GM12878 (cell line): ENCODE measurements around the gene CDH4. TPM values are rescaled to one million over a fixed set of nuclear protein-coding genes. Genes with fewer than 3 reads are reported as not detected.

Source experiments
- ATAC-seq: fragments of 200-7000 bp; cut with Tn5 transposase; 3 replicates; pipeline ENCODE4 v1.9.1; 2020; ENCODE audit warnings: mild to moderate bottlenecking, moderate library complexity
- BruUV-seq: library from RNA; stranded (reverse); fragments of 400-500 nt; replicated peaks from 2 replicates; lab custom pipeline; 2021; lab: Mats Ljungman, UMichigan
- CTCF ChIA-PET: fragments of 300-600 bp; sonication (Branson Sonifier 250); formaldehyde crosslinking; extraction: SDS; loops from one replicate; lab custom pipeline; 2021; ENCODE audit warnings: inconsistent platforms; lab: Yijun Ruan, JAX
- POLR2A ChIA-PET: fragments of 350-600 bp; formaldehyde crosslinking; extraction: SDS; loops from one replicate; lab custom pipeline; 2021; ENCODE audit warnings: inconsistent platforms; lab: Charles Lee
- RAD21 ChIA-PET: fragments of 300-600 bp; sonication (Branson Sonifier 250); formaldehyde crosslinking; loops from one replicate; lab custom pipeline; 2023; ENCODE audit warnings: antibody characterized with exemption; ENCODE audit not compliant: unreplicated experiment; lab: Charles Lee
- SMC1A ChIA-PET: fragments of 300-600 bp; sonication (Branson Sonifier 250); formaldehyde crosslinking; loops from one replicate; lab custom pipeline; 2023; ENCODE audit not compliant: unreplicated experiment, uncharacterized antibody; lab: Charles Lee
- DNase-seq: peaks from one replicate; pipeline ENCODE4 v3.0.0-alpha.2; 2011; ENCODE audit warnings: low read depth, low spot score
- FAIRE-seq: peaks from 3 replicates; lab custom pipeline; 2011; peaks lifted over from hg19 to GRCh38; lab: Jason Lieb, UNC
- H2AFZ ChIP-seq: 2 replicates; pipeline ENCODE4 v1.6.0; 2011; ENCODE audit warnings: low read depth, low read length, control low read depth; ENCODE audit not compliant: control insufficient read depth
- H3K27ac ChIP-seq: 2 replicates; pipeline ENCODE4 v1.5.1; 2011; ENCODE audit warnings: control low read depth; ENCODE audit not compliant: control insufficient read depth, insufficient read depth
- H3K27me3 ChIP-seq, 2 experiments: replicated peaks in 1 of 2; 2 replicates each; pipeline versions ENCODE4 v1.6.0 to v1.6.1; 2011; ENCODE audit warnings: low read length in 1 of 2; ENCODE audit not compliant: control insufficient read depth in 2 of 2, insufficient read depth in 2 of 2
- H3K36me3 ChIP-seq, 2 experiments: 2 replicates each; pipeline ENCODE4 v1.5.1; 2011; ENCODE audit warnings: low read length in 1 of 2; ENCODE audit not compliant: control insufficient read depth in 2 of 2, insufficient read depth in 2 of 2
- H3K4me1 ChIP-seq: 2 replicates; pipeline ENCODE4 v1.6.1; 2011; ENCODE audit warnings: mild to moderate bottlenecking, low read length, moderate library complexity, mixed read lengths; ENCODE audit not compliant: control insufficient read depth, insufficient read depth
- H3K4me2 ChIP-seq: 2 replicates; pipeline ENCODE4 v1.6.0; 2011; ENCODE audit warnings: control low read depth; ENCODE audit not compliant: control insufficient read depth, insufficient read depth
- H3K4me3 ChIP-seq: fragments of 200-600 bp; sonication (generic); 2 replicates; pipeline ENCODE4 v1.5.1; 2016
- H3K79me2 ChIP-seq: 2 replicates; pipeline ENCODE4 v1.6.0; 2011; ENCODE audit warnings: low read length; ENCODE audit not compliant: control insufficient read depth, insufficient read depth
- H3K9ac ChIP-seq: 2 replicates; pipeline ENCODE4 v1.8.0; 2011; ENCODE audit warnings: low read length, control low read depth, mixed read lengths; ENCODE audit not compliant: control insufficient read depth, insufficient read depth
- H3K9me3 ChIP-seq: replicated peaks from 3 replicates; pipeline ENCODE4 v1.5.1; 2011; ENCODE audit warnings: mild to moderate bottlenecking, low read length; ENCODE audit not compliant: control insufficient read depth, insufficient read depth
- H4K20me1 ChIP-seq: 2 replicates; pipeline ENCODE4 v1.6.0; 2011; ENCODE audit not compliant: control insufficient read depth, insufficient read depth
- CHD2 ChIP-seq: IDR thresholded peaks from 2 replicates; pipeline ENCODE4 v1.6.1; 2011; ENCODE audit warnings: low read depth, low read length, improper control_type of control experiment, borderline replicate concordance
- E2F8 ChIP-seq: fragments of 450-650 bp; IDR thresholded peaks from 2 replicates; pipeline ENCODE4 v1.6.1; 2018; ENCODE audit warnings: mild to moderate bottlenecking, low read depth, moderate library complexity; ENCODE audit not compliant: partially characterized antibody
- FOS ChIP-seq: IDR thresholded peaks from 3 replicates; pipeline ENCODE4 v1.6.1; 2011; ENCODE audit warnings: borderline replicate concordance; ENCODE audit not compliant: insufficient read length; ENCODE audit errors: extremely low read depth
- HDGF ChIP-seq: fragments of 450-650 bp; IDR thresholded peaks from 2 replicates; pipeline ENCODE4 v1.6.1; 2016; ENCODE audit warnings: antibody characterized with exemption
- IKZF1 ChIP-seq: fragments of 450-650 bp; conservative IDR thresholded peaks from 2 replicates; pipeline ENCODE4 v1.6.1; 2017; ENCODE audit warnings: antibody characterized with exemption, mild to moderate bottlenecking
- MXI1 ChIP-seq: fragments of 150-350 bp; IDR thresholded peaks from 2 replicates; pipeline ENCODE4 v1.6.1; 2011; ENCODE audit warnings: low read depth, mild to moderate bottlenecking, inconsistent platforms, low read length, improper control_type of control experiment
- ZNF384 ChIP-seq: IDR thresholded peaks from 2 replicates; pipeline ENCODE4 v1.6.1; 2012; ENCODE audit warnings: low read depth, mild to moderate bottlenecking, low read length, improper control_type of control experiment, borderline replicate concordance
- ZNF687 ChIP-seq: fragments of 450-650 bp; IDR thresholded peaks from 2 replicates; pipeline ENCODE4 v1.6.1; 2017; ENCODE audit warnings: mild to moderate bottlenecking, moderate library complexity
- WGBS: methylation state at CpG from one replicate; pipeline ENCODE4 v1.1.6; 2016; ENCODE audit warnings: low lambda C conversion rate; ENCODE audit not compliant: insufficient replicate concordance, insufficient coverage; ENCODE audit errors: missing lambda C conversion rate; 5-methylcytosine and 5-hydroxymethylcytosine counted together
- in situ Hi-C: fragments of 300-500 bp; cut with MboI; formaldehyde crosslinking; loops from 9 replicates; pipeline ENCODE4 v1.14.3; 2018; ENCODE audit warnings: mixed read lengths
- intact Hi-C: fragments of 100-400 bp; cut with micrococcal nuclease; formaldehyde crosslinking; loops from one replicate; pipeline ENCODE4 v1.14.2; 2022; ENCODE audit not compliant: unreplicated experiment
- polyA plus RNA-seq, 11 experiments: library from polyadenylated mRNA; depleted of rRNA in 4 of 11; unstranded in 6 of 11; stranded (reverse) in 5 of 11; fragments of >200 nt; fragmentation: Nextera tagmentation in 4 of 11; fragmentation: Illumina TruSeq in 1 of 11; extraction: Ambion mirVana in 4 of 11; extraction: Trizol in 1 of 11; gene quantifications; 1 replicate in 1 of 11; 2 replicates in 10 of 11; pipeline versions ENCODE4 v1.2.1 to v1.2.3, GENCODE V29; 2011 to 2016; ENCODE audit warnings: inconsistent platforms in 2 of 11, missing spikeins in 2 of 11, low read depth in 1 of 11
- total RNA-seq, 4 experiments: library from RNA; depleted of rRNA in 3 of 4; stranded (reverse); fragments of >200 nt in 3 of 4; fragmentation: Illumina TruSeq in 1 of 4; extraction: Trizol in 1 of 4; gene quantifications; 2 replicates each; pipeline versions ENCODE4 v1.2.1 to v1.2.3, GENCODE V29; 2013 to 2021
- TF ChIP-seq, protein P1 (sequence below): IDR thresholded peaks from 2 replicates; pipeline ENCODE4 v1.6.1; 2011; ENCODE audit warnings: borderline replicate concordance, low read depth, mild to moderate bottlenecking, moderate library complexity, mixed read lengths, low read length; ENCODE audit not compliant: insufficient read depth; ENCODE audit errors: extremely low read length
- TF ChIP-seq, protein P2 (sequence below): fragments of 450-650 bp; formaldehyde crosslinking; IDR thresholded peaks from 2 replicates; pipeline ENCODE4 v1.4.0; 2020; ENCODE audit warnings: mild to moderate bottlenecking, moderate library complexity

CDH4 gene
- total and polyA plus RNA-seq, 10 of the 15 experiments (the other 5 are each of a cell fraction or from before 2014, with no cell fraction given): not detected

DNA sequence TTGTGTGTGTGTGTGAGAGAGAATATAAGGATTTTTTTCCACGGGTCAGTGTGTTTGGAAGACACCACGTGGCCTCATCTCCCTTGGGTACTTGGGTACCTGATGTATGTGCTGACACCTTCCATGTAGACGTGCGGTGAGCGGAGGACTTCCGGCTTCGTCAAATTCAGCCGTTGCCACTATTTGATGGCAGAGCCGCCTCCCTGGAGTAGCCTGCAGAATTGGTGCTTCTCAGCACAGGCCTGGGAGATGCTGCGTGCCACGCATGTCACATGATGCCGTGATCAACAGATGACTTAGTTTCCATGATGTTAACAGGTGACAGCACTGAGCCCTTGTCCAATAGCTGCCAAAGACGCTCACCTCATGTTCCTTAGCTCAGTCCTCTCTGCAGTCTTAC, 69.4 kb downstream of the CDH4 start:
- no TSS peak for BruUV-seq
- FAIRE-seq (no peak), DNase-seq (no peak), ATAC-seq (no peak)
- Histone ChIP-seq H3K9ac (no peak overlapping the region), H3K4me1 (no peaks in the 10 kb centered on the region), H3K79me2 (no peaks in the 10 kb centered on the region), H3K4me3 (no peak overlapping the region), H3K27ac (no peak overlapping the region), H4K20me1 (no peaks in the 10 kb centered on the region), H2AFZ (no peak overlapping the region), H3K4me2 (no peak overlapping the region), H3K9me3 (no peaks in the 10 kb centered on the region; the same call in 2 of the 3 replicates), H3K36me3 (no peaks in the 10 kb centered on the region), H3K27me3 (no peaks in the 10 kb centered on the region)
- SMC1A ChIA-PET: no interaction called here
- CTCF ChIA-PET: no interaction called here
- 43% methylated on average over 13 of the region's 13 CpGs for WGBS
- intact Hi-C loops: no loop called here
- POLR2A ChIA-PET: no interaction called here
- RAD21 ChIA-PET: no interaction called here
- in situ Hi-C loops: loop anchor here (25.0 kb wide), 1 partner anchor 359 kb away; no protein-coding TSS in a partner anchor
- TF ChIP-seq FOS: no peak
- TF ChIP-seq E2F8: no peak
- TF ChIP-seq ZNF687: no peak
- TF ChIP-seq ZNF384: no peak
- no peak for TF ChIP-seq CHD2
- TF ChIP-seq, protein P1, sequence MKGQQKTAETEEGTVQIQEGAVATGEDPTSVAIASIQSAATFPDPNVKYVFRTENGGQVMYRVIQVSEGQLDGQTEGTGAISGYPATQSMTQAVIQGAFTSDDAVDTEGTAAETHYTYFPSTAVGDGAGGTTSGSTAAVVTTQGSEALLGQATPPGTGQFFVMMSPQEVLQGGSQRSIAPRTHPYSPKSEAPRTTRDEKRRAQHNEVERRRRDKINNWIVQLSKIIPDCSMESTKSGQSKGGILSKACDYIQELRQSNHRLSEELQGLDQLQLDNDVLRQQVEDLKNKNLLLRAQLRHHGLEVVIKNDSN: no peak
- TF ChIP-seq IKZF1: no peak
- TF ChIP-seq MXI1: no peak
- TF ChIP-seq HDGF: no peak
- TF ChIP-seq, protein P2, sequence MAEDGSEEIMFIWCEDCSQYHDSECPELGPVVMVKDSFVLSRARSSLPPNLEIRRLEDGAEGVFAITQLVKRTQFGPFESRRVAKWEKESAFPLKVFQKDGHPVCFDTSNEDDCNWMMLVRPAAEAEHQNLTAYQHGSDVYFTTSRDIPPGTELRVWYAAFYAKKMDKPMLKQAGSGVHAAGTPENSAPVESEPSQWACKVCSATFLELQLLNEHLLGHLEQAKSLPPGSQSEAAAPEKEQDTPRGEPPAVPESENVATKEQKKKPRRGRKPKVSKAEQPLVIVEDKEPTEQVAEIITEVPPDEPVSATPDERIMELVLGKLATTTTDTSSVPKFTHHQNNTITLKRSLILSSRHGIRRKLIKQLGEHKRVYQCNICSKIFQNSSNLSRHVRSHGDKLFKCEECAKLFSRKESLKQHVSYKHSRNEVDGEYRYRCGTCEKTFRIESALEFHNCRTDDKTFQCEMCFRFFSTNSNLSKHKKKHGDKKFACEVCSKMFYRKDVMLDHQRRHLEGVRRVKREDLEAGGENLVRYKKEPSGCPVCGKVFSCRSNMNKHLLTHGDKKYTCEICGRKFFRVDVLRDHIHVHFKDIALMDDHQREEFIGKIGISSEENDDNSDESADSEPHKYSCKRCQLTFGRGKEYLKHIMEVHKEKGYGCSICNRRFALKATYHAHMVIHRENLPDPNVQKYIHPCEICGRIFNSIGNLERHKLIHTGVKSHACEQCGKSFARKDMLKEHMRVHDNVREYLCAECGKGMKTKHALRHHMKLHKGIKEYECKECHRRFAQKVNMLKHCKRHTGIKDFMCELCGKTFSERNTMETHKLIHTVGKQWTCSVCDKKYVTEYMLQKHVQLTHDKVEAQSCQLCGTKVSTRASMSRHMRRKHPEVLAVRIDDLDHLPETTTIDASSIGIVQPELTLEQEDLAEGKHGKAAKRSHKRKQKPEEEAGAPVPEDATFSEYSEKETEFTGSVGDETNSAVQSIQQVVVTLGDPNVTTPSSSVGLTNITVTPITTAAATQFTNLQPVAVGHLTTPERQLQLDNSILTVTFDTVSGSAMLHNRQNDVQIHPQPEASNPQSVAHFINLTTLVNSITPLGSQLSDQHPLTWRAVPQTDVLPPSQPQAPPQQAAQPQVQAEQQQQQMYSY (CRISPR knock-in tag): no peak
